GM12878 (cell line): ENCODE results near the gene PRKCE. TPM values are rescaled to one million over a fixed set of nuclear protein-coding genes. Genes with fewer than 3 reads are reported as not detected.
A peak's percentile ranks its signal among the peaks of the same experiment; 100 is the strongest.

Experiments used
- BMI1 ChIP-seq: fragments of 450-650 bp; IDR thresholded peaks from 2 replicates; pipeline ENCODE4 v1.6.1; 2016; ENCODE audit warnings: mild to moderate bottlenecking, moderate library complexity, borderline replicate concordance
- CTCF ChIP-seq, 3 experiments: IDR thresholded peaks in 2 of 3; conservative IDR thresholded peaks in 1 of 3; 2 replicates each; pipeline ENCODE4 v1.5.1; 2011; ENCODE audit warnings: low read depth in 3 of 3, low read length in 3 of 3, mild to moderate bottlenecking in 3 of 3, control low read depth in 2 of 3, moderate library complexity in 2 of 3, inconsistent platforms in 1 of 3, mixed read lengths in 1 of 3; ENCODE audit not compliant: control insufficient read depth in 2 of 3, insufficient read depth in 1 of 3; ENCODE audit errors: extremely low read depth in 1 of 3
- IRF4 ChIP-seq: IDR thresholded peaks from 2 replicates; pipeline ENCODE4 v1.6.1; 2011; ENCODE audit warnings: low read depth, low read length
- MLLT1 ChIP-seq: fragments of 450-650 bp; IDR thresholded peaks from 2 replicates; pipeline ENCODE4 v1.6.1; 2016; ENCODE audit warnings: mild to moderate bottlenecking
- MYC ChIP-seq: IDR thresholded peaks from 2 replicates; pipeline ENCODE4 v1.6.1; 2011; ENCODE audit warnings: mild to moderate bottlenecking, low read length, moderate library complexity, inconsistent platforms; ENCODE audit not compliant: insufficient read depth, insufficient replicate concordance, insufficient read length, severe bottlenecking
- PBX3 ChIP-seq: IDR thresholded peaks from 2 replicates; pipeline ENCODE4 v1.6.1; 2011; ENCODE audit warnings: mild to moderate bottlenecking, low read depth, low read length, moderate library complexity; ENCODE audit not compliant: insufficient replicate concordance
- PML ChIP-seq: IDR thresholded peaks from 2 replicates; pipeline ENCODE4 v1.6.1; 2012; ENCODE audit warnings: low read length, inconsistent platforms
- RELA ChIP-seq: fragments of 450-650 bp; IDR thresholded peaks from 2 replicates; pipeline ENCODE4 v1.8.0; 2014; ENCODE audit warnings: borderline replicate concordance; ENCODE audit not compliant: partially characterized antibody
- RELB ChIP-seq: fragments of 450-650 bp; IDR thresholded peaks from 2 replicates; pipeline ENCODE4 v1.6.1; 2017; ENCODE audit warnings: low read depth, mild to moderate bottlenecking, moderate library complexity
- RFX5 ChIP-seq: IDR thresholded peaks from 2 replicates; pipeline ENCODE4 v1.6.1; 2011; ENCODE audit warnings: low read depth, low read length, improper control_type of control experiment
- SMAD1 ChIP-seq: fragments of 450-650 bp; IDR thresholded peaks from 2 replicates; pipeline ENCODE4 v1.6.1; 2018; ENCODE audit warnings: mild to moderate bottlenecking, low read depth; ENCODE audit not compliant: partially characterized antibody
- SREBF2 ChIP-seq: IDR thresholded peaks from 2 replicates; pipeline ENCODE4 v1.6.1; 2012; ENCODE audit warnings: mild to moderate bottlenecking, low read length
- ZBTB33 ChIP-seq: fragments of 450-650 bp; IDR thresholded peaks from 2 replicates; pipeline ENCODE4 v1.6.1; 2017; ENCODE audit warnings: mild to moderate bottlenecking
- ZNF592 ChIP-seq: fragments of 450-650 bp; IDR thresholded peaks from 2 replicates; pipeline ENCODE4 v1.6.1; 2017; ENCODE audit warnings: mild to moderate bottlenecking, moderate library complexity
- polyA plus RNA-seq, 11 experiments: library from polyadenylated mRNA; depleted of rRNA in 4 of 11; unstranded in 6 of 11; stranded (reverse) in 5 of 11; fragments of >200 nt; fragmentation: Nextera tagmentation in 4 of 11; fragmentation: Illumina TruSeq in 1 of 11; extraction: Ambion mirVana in 4 of 11; extraction: Trizol in 1 of 11; gene quantifications; 1 replicate in 1 of 11; 2 replicates in 10 of 11; pipeline versions ENCODE4 v1.2.1 to v1.2.3, GENCODE V29; 2011 to 2016; ENCODE audit warnings: inconsistent platforms in 2 of 11, missing spikeins in 2 of 11, low read depth in 1 of 11
- total RNA-seq, 4 experiments: library from RNA; depleted of rRNA in 3 of 4; stranded (reverse); fragments of >200 nt in 3 of 4; fragmentation: Illumina TruSeq in 1 of 4; extraction: Trizol in 1 of 4; gene quantifications; 2 replicates each; pipeline versions ENCODE4 v1.2.1 to v1.2.3, GENCODE V29; 2013 to 2021

Gene PRKCE
- total and polyA plus RNA-seq, 10 of the 15 experiments (the other 5 are each of a cell fraction or from before 2014, with no cell fraction given), result 2.6 to 28.2 (median 11.3) TPM

- TF ChIP-seq RELB (no peak; the same call in 1 of the 2 replicates), RELA (no peak), PML (peak; percentile 25; the same call in 1 of the 2 replicates), BMI1 (no peak), MYC (no peak), SREBF2 (no peak), IRF4 (no peak), ZBTB33 (no peak), MLLT1 (no peak), SMAD1 (no peak), RFX5 (no peak), ZNF592 (no peak), CTCF (IDR thresholded peaks at IDR 0.05 in 2 of 3, conservative IDR thresholded peaks at IDR 0.05 in 1 of 3; ENCODE audit: control insufficient read depth in 2 of 3, extremely low read depth in 1 of 3, insufficient read depth in 1 of 3, low read depth in 3 of 3, low read length in 3 of 3) (no peak), PBX3 (no peak)
These were observed 1.3 kb upstream of the PRKCE start (continued) for GRCh38 chr2:45649858-45650811.
